ENCODE results near the gene MED29.

Gene MED29

GRCh38 chr19:39410017-39410830 lies 19.0 kb downstream of the MED29 start:
- peak; percentile 67 for DNase-seq (ENCODE audit: low read depth, low spot score)

GRCh38 chr19:39410831-39411080 lies 19.6 kb downstream of the MED29 start:
- DNase-seq (ENCODE audit: low read depth, low spot score) = no peak

- peak; percentile 29 for DNase-seq (ENCODE audit: low read depth, low spot score)
Measured at GRCh38 chr19:39411081-39411831, 20.1 kb downstream of the MED29 start.

GRCh38 chr19:39411832-39412099 lies 20.6 kb downstream of the MED29 start:
- no peak for DNase-seq (ENCODE audit: low read depth, low spot score)

GRCh38 chr19:39412100-39412866 lies 21.1 kb downstream of the MED29 start, which contains the start of gene PLEKHG2:
TSS of gene PLEKHG2 (plus strand) at chr19:39412669. CDS start at chr19:39414087, 1,418 bp downstream.
- peak; percentile 100 for DNase-seq (ENCODE audit: low read depth, low spot score)

- DNase-seq (ENCODE audit: low read depth, low spot score) = no peak
Measured at GRCh38 chr19:39412867-39413271, 21.7 kb downstream of the MED29 start.

GRCh38 chr19:39413272-39413910 lies 22.2 kb downstream of the MED29 start:
- no peak for DNase-seq (ENCODE audit: low read depth, low spot score)

GRCh38 chr19:39413911-39414608 lies 22.9 kb downstream of the MED29 start:
- DNase-seq (ENCODE audit: low read depth, low spot score) = no peak

GRCh38 chr19:39415111-39416046 lies 24.2 kb downstream of the MED29 start:
- no peak for DNase-seq (ENCODE audit: low read depth, low spot score)

- no peak for DNase-seq (ENCODE audit: low read depth, low spot score)
Measured at GRCh38 chr19:39416152-39417120, 25.3 kb downstream of the MED29 start.

- no peak for DNase-seq (ENCODE audit: low read depth, low spot score)
Measured at GRCh38 chr19:39417463-39418181, 26.4 kb downstream of the MED29 start.

- DNase-seq (ENCODE audit: low read depth, low spot score) = no peak
Measured at GRCh38 chr19:39419003-39419402, 27.8 kb downstream of the MED29 start.

GRCh38 chr19:39420769-39421168 lies 29.6 kb downstream of the MED29 start:
- DNase-seq (ENCODE audit: low read depth, low spot score) = no peak

- no peak for DNase-seq (ENCODE audit: low read depth, low spot score)
Measured at GRCh38 chr19:39422020-39422419, 30.8 kb downstream of the MED29 start.

GRCh38 chr19:39423258-39424086 lies 32.3 kb downstream of the MED29 start:
- DNase-seq (ENCODE audit: low read depth, low spot score) = no peak

GRCh38 chr19:39424934-39425333 lies 33.8 kb downstream of the MED29 start:
- DNase-seq (ENCODE audit: low read depth, low spot score) = no peak

- no peak for DNase-seq (ENCODE audit: low read depth, low spot score)
Measured at GRCh38 chr19:39425744-39426143, 34.6 kb downstream of the MED29 start.

- DNase-seq (ENCODE audit: low read depth, low spot score) = no peak
Measured at GRCh38 chr19:39426170-39426569, 35.0 kb downstream of the MED29 start.
